Hindlimb muscle (tissue), 1 donor: ENCODE data around the gene CCND1. TPM values are rescaled to one million over a fixed set of nuclear protein-coding genes. Genes with fewer than 3 reads are reported as not detected.

Source experiments
- DNase-seq: peaks from one replicate; pipeline ENCODE4 v3.0.0-alpha.2; 2013
- polyA plus RNA-seq: library from polyadenylated mRNA; unstranded; fragments of 120-200 nt; gene quantifications from one replicate; pipeline ENCODE4 v1.2.1, GENCODE V29; 2013; ENCODE audit not compliant: insufficient read length

The CCND1 gene
- polyA plus RNA-seq, 1 donor, result 66.7 TPM

GRCh38 chr11:69641681-69642548, 959 bp downstream of the CCND1 start:
- DNase-seq, result no peak

- no peak for DNase-seq
Measured at GRCh38 chr11:69642549-69642912, 1.6 kb downstream of the CCND1 start.

GRCh38 chr11:69642913-69643632, 2.1 kb downstream of the CCND1 start:
- DNase-seq, result peak; percentile 90

- DNase-seq, result no peak
Measured at GRCh38 chr11:69643646-69644045, 2.7 kb downstream of the CCND1 start.

GRCh38 chr11:69644071-69644961, 3.4 kb downstream of the CCND1 start:
- peak; percentile 71 for DNase-seq

- DNase-seq, result no peak
Measured at GRCh38 chr11:69644962-69645675, 4.2 kb downstream of the CCND1 start.

- no peak for DNase-seq
Measured at GRCh38 chr11:69645801-69646492, 5.0 kb downstream of the CCND1 start.

GRCh38 chr11:69646493-69647389, 5.8 kb downstream of the CCND1 start:
- DNase-seq, result no peak

- DNase-seq, result no peak
Measured at GRCh38 chr11:69647390-69647748, 6.4 kb downstream of the CCND1 start.

GRCh38 chr11:69647761-69648497, 7.0 kb downstream of the CCND1 start:
- DNase-seq, result no peak

GRCh38 chr11:69648679-69649575, 8.0 kb downstream of the CCND1 start:
- no peak for DNase-seq

GRCh38 chr11:69649576-69649900, 8.6 kb downstream of the CCND1 start:
- no peak for DNase-seq

- DNase-seq, result no peak
Measured at GRCh38 chr11:69650081-69650831, 9.3 kb downstream of the CCND1 start.

GRCh38 chr11:69650832-69651344, 9.9 kb downstream of the CCND1 start:
- no peak for DNase-seq

GRCh38 chr11:69651834-69652620, 11.1 kb downstream of the CCND1 start:
- DNase-seq, result no peak

- DNase-seq, result no peak
Measured at GRCh38 chr11:69652999-69653398, 12.0 kb downstream of the CCND1 start.

GRCh38 chr11:69653406-69653960, 12.5 kb downstream of the CCND1 start:
- DNase-seq, result no peak
